ENCODE measurements around the gene SLAMF7.
"Not testable (repeated sequence)": the region's sequence is repeated elsewhere in the genome, so short reads cannot be mapped to it uniquely, and the experiment has no call there.

Gene SLAMF7

GRCh38 chr1:160721473-160721872, 17.6 kb upstream of the SLAMF7 start:
- no peak for DNase-seq

- DNase-seq: no peak
Observed at GRCh38 chr1:160722726-160723125, 16.3 kb upstream of the SLAMF7 start.

- no peak for DNase-seq
Observed at GRCh38 chr1:160723332-160723731, 15.7 kb upstream of the SLAMF7 start.

- no peak for DNase-seq
Observed at GRCh38 chr1:160724465-160725242, 14.4 kb upstream of the SLAMF7 start.

- DNase-seq: peak; percentile 39
Observed at GRCh38 chr1:160726114-160726497, 12.9 kb upstream of the SLAMF7 start.

- peak; percentile 84 for DNase-seq
Observed at GRCh38 chr1:160726498-160727315, 12.3 kb upstream of the SLAMF7 start.

- DNase-seq: no peak
Observed at GRCh38 chr1:160727316-160727640, 11.8 kb upstream of the SLAMF7 start.

- not testable (repeated sequence) for DNase-seq
Observed at GRCh38 chr1:160731564-160731963, 7.5 kb upstream of the SLAMF7 start.

GRCh38 chr1:160731990-160732389, 7.1 kb upstream of the SLAMF7 start:
- no peak for DNase-seq

GRCh38 chr1:160733898-160734297, 5.1 kb upstream of the SLAMF7 start:
- DNase-seq: no peak

- DNase-seq: no peak
Observed at GRCh38 chr1:160734301-160734700, 4.7 kb upstream of the SLAMF7 start.

- DNase-seq: no peak
Observed at GRCh38 chr1:160738271-160738670, 776 bp upstream of the SLAMF7 start.

GRCh38 chr1:160740133-160740688, 1.2 kb downstream of the SLAMF7 start:
- DNase-seq: no peak

GRCh38 chr1:160741092-160741501, 2.0 kb downstream of the SLAMF7 start:
- DNase-seq: no peak

- no peak for DNase-seq
Observed at GRCh38 chr1:160741612-160742348, 2.7 kb downstream of the SLAMF7 start.

GRCh38 chr1:160742428-160743127, 3.5 kb downstream of the SLAMF7 start:
- DNase-seq: no peak

- DNase-seq: no peak
Observed at GRCh38 chr1:160743266-160743665, 4.2 kb downstream of the SLAMF7 start.

GRCh38 chr1:160744199-160744851, 5.3 kb downstream of the SLAMF7 start:
- DNase-seq: no peak

GRCh38 chr1:160744852-160745520, 5.9 kb downstream of the SLAMF7 start:
- no peak for DNase-seq

- DNase-seq: no peak
Observed at GRCh38 chr1:160745551-160745950, 6.5 kb downstream of the SLAMF7 start.

- DNase-seq: no peak
Observed at GRCh38 chr1:160746836-160747500, 7.9 kb downstream of the SLAMF7 start.

Measured in RPMI8226 (cell line).